ACC112 (cell line): Measurements from ENCODE around the gene IQCC.

Experiments used
- H2AFZ ChIP-seq: fragments of 200-600 bp; sonication (generic); one replicate; pipeline ENCODE4 v1.6.0; 2017; ENCODE audit warnings: antibody characterized with exemption, low read length; ENCODE audit not compliant: unreplicated experiment
- H3K27ac ChIP-seq: fragments of 200-600 bp; sonication (generic); 2 replicates; pipeline ENCODE4 v1.5.1; 2014; ENCODE audit warnings: low read depth, mild to moderate bottlenecking, antibody characterized with exemption, low read length, moderate library complexity
- H3K27me3 ChIP-seq: fragments of 200-600 bp; sonication (generic); 2 replicates; pipeline ENCODE4 v1.6.1; 2014; ENCODE audit warnings: mild to moderate bottlenecking, antibody characterized with exemption, low read length, moderate library complexity, mixed read lengths; ENCODE audit not compliant: insufficient read depth
- H3K36me3 ChIP-seq: fragments of 200-600 bp; sonication (generic); 2 replicates; pipeline ENCODE4 v1.6.1; 2016; ENCODE audit warnings: mild to moderate bottlenecking, antibody characterized with exemption, low read length, moderate library complexity, mixed read lengths; ENCODE audit not compliant: insufficient read depth
- H3K4me1 ChIP-seq: fragments of 200-600 bp; sonication (generic); one replicate; pipeline ENCODE4 v1.6.1; 2016; ENCODE audit warnings: low read length, mixed read lengths; ENCODE audit not compliant: insufficient read depth, unreplicated experiment, control insufficient read depth
- H3K4me3 ChIP-seq: fragments of 200-600 bp; sonication (generic); 2 replicates; pipeline ENCODE4 v1.5.1; 2014; ENCODE audit warnings: mild to moderate bottlenecking, low read depth, low read length
- H3K79me2 ChIP-seq: fragments of 200-600 bp; sonication (generic); one replicate; pipeline ENCODE4 v1.6.0; 2016; ENCODE audit warnings: low read length; ENCODE audit not compliant: control insufficient read depth, unreplicated experiment, insufficient read depth

IQCC gene

GRCh38 chr1:32242341-32242851, 36.9 kb downstream of the IQCC start:
- H3K27me3 ChIP-seq: no peaks in the 10 kb centered on the region
- H3K4me1 ChIP-seq: peaks cover 13% of the 10 kb centered on the region
- H3K27ac ChIP-seq: no peak overlapping the region
- no peaks in the 10 kb centered on the region for H3K36me3 ChIP-seq
- H2AFZ ChIP-seq: no peak overlapping the region
- no peaks in the 10 kb centered on the region for H3K79me2 ChIP-seq
- no peak overlapping the region for H3K4me3 ChIP-seq

DNA sequence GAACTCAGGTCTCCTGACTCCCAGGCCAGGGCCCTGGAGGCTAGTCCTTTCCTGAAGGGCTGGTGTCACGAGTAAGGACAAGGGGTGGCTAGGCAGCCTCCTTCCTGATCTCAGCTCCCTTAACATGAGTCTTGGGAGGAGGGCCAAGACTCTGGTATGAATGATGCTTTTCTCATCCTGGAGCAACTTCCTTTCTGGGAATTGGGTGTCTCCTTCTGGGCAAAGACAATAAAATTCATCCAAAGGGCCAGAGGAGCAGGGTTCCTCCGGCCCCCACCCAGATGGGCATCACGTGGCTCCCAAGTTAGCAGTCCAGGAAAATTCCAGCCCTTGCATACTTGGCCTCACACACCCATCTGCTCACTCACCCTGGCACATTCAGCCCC, 41.4 kb downstream of the IQCC start, which contains the start of gene FAM167B:
TSS of gene FAM167B (plus strand) at position 335 of the 386 bp plus-strand sequence. CDS start 200 bp downstream, outside the sequence.
- H3K4me1 ChIP-seq: peaks cover 14% of the 10 kb centered on the region
- no peak within 1 kb of the TSS for H3K4me3 ChIP-seq
- no peak within 1 kb of the TSS for H3K27ac ChIP-seq
- no peaks in the 10 kb centered on the region for H3K36me3 ChIP-seq
- H3K79me2 ChIP-seq: no peaks in the 10 kb centered on the region
- no peaks in the 10 kb centered on the region for H3K27me3 ChIP-seq
- H2AFZ ChIP-seq: no peak within 1 kb of the TSS

GRCh38 chr1:32247452-32247851, 42.0 kb downstream of the IQCC start:
- H2AFZ ChIP-seq: no peak overlapping the region
- H3K27ac ChIP-seq: no peak overlapping the region
- no peaks in the 10 kb centered on the region for H3K79me2 ChIP-seq
- peaks cover 13% of the 10 kb centered on the region for H3K4me1 ChIP-seq
- no peaks in the 10 kb centered on the region for H3K36me3 ChIP-seq
- H3K4me3 ChIP-seq: no peak overlapping the region
- no peaks in the 10 kb centered on the region for H3K27me3 ChIP-seq

- H3K4me3 ChIP-seq: no peak overlapping the region
These were observed 42.8 kb downstream of the IQCC start for GRCh38 chr1:32247983-32248889.

GRCh38 chr1:32249831-32250525, 44.5 kb downstream of the IQCC start:
- Histone ChIP-seq H3K79me2 (no peaks in the 10 kb centered on the region), H3K36me3 (no peaks in the 10 kb centered on the region), H2AFZ (no peak overlapping the region), H3K4me1 (peaks cover 13% of the 10 kb centered on the region), H3K27ac (no peak overlapping the region), H3K4me3 (no peak overlapping the region), H3K27me3 (no peaks in the 10 kb centered on the region)

More at GRCh38 chr1:32247983-32248889, 42.8 kb downstream of the IQCC start:
- no peaks in the 10 kb centered on the region for H3K27me3 ChIP-seq
- H3K36me3 ChIP-seq: no peaks in the 10 kb centered on the region
- H3K79me2 ChIP-seq: no peaks in the 10 kb centered on the region
- H2AFZ ChIP-seq: no peak overlapping the region
- peaks cover 13% of the 10 kb centered on the region for H3K4me1 ChIP-seq
- no peak overlapping the region for H3K27ac ChIP-seq

DNA sequence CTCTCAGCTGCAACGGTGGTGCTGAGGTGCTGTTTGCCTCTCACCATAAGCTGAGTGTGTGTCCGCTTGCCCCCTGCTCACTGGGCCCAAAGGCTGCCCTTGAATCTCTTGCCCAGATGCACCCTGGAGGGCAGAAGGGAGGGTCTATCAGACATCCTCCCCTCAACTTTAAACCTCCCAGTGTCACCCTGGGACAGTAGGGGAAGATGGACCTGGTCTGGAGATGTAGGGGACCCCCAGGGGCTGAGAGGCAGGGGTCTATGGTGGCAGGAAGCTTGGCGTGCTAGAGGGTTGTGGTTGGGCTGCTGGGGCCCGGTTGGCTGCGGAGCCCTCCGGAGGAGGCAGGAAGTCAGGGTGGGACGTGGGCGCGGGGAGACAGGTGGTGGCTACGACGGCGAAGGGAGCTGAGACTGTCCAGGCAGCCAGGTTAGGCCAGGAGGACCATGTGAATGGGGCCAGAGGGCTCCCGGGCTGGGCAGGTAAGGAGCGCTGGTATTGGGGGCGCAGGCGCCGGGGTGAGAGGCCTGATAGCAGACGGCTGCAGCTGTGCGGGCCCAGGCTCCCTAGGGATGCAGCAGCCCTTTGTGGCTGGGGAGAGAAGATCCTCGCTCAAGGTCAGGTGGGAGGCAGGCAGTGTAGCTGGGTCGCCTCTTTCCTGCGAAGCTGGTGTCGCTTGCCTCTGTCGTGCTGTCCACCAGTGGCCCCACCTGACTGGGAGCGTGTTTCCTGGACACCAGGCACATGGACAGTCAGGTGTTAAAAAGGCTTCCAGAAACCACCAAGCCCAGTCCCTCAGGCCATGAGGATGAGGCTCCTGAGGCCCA, 45.6 kb downstream of the IQCC start, which contains the start of gene LCK:
TSS of gene LCK (plus strand) at position 373 of the 824 bp plus-strand sequence. CDS start 23,065 bp downstream, outside the sequence.
- H3K79me2 ChIP-seq: no peaks in the 10 kb centered on the region
- H2AFZ ChIP-seq: no peak within 1 kb of the TSS
- H3K27ac ChIP-seq: no peak within 1 kb of the TSS
- no peaks in the 10 kb centered on the region for H3K36me3 ChIP-seq
- no peak within 1 kb of the TSS for H3K4me3 ChIP-seq
- no peaks in the 10 kb centered on the region for H3K27me3 ChIP-seq
- H3K4me1 ChIP-seq: peaks cover 13% of the 10 kb centered on the region

DNA sequence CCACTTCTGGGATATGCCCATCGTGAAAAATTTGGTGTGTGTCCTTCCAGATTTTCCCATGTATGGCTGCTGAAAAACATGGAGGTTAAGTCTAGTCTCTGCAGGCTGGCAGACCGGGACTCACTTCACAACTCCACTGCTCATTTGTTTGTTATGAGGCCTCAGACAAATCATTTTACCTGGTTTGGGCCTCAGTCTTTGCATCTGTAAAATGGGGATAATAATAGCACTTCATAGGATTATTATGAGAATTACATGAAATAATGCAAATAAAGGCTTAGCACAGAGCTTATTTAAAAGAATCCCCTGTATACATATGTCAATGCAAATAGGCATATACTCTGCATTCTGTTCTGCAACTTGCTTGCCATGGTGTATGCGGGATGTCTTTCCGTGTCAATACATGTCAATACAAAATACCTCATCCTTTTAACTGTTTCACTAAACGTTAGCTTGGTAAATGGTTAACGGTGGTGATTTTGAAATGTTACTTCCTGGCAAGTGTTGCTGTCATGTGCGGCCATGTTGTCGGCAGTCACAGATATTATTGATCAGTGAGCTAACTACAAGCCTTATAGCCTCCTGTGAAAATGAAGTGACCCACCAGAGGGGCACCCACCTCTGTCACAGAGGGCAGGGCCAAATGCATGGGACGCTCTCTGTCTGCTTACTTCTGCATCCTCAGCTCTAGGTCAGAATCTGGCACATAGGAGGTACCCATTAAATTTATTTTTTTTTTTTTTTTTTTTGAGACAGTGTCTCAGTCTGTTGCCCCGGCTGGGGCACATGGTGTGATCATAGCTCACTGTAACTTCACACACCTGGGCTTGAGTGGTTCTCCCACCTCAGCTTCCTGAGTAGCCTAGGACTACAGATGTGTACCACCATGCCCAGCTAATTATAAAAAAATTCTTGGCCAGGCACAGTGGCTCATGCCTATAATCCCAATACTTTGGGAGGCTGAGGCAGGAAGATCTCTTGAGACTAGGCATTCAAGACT, 49.9 kb downstream of the IQCC start:
- Histone ChIP-seq H3K79me2 (no peaks in the 10 kb centered on the region), H3K4me3 (no peak overlapping the region)

GRCh38 chr1:32256473-32257226, 51.2 kb downstream of the IQCC start:
- no peak overlapping the region for H3K4me3 ChIP-seq
- no peak overlapping the region for H3K27ac ChIP-seq
- H3K27me3 ChIP-seq: no peaks in the 10 kb centered on the region
- H3K79me2 ChIP-seq: no peaks in the 10 kb centered on the region
- H2AFZ ChIP-seq: no peak overlapping the region
- H3K36me3 ChIP-seq: no peaks in the 10 kb centered on the region
- H3K4me1 ChIP-seq: no peaks in the 10 kb centered on the region

More for the DNA sequence above, 49.9 kb downstream of the IQCC start:
- H2AFZ ChIP-seq: no peak overlapping the region
- no peak overlapping the region for H3K27ac ChIP-seq
- H3K36me3 ChIP-seq: no peaks in the 10 kb centered on the region
- no peaks in the 10 kb centered on the region for H3K27me3 ChIP-seq
- H3K4me1 ChIP-seq: no peaks in the 10 kb centered on the region

GRCh38 chr1:32257227-32257508, 51.7 kb downstream of the IQCC start:
- H3K27ac ChIP-seq: no peak overlapping the region
- H3K4me3 ChIP-seq: no peak overlapping the region
- no peaks in the 10 kb centered on the region for H3K27me3 ChIP-seq
- no peak overlapping the region for H2AFZ ChIP-seq
- H3K4me1 ChIP-seq: no peaks in the 10 kb centered on the region
- no peaks in the 10 kb centered on the region for H3K79me2 ChIP-seq
- H3K36me3 ChIP-seq: no peaks in the 10 kb centered on the region
